ENCODE data around the gene LRRC4C.

GRCh38 chr11:40444151-40444550, 1015.3 kb downstream of the LRRC4C start:
- TF ChIP-seq CTCF (conservative IDR thresholded peaks at IDR 0.05 in 1 of 2, IDR thresholded peaks at IDR 0.05 in 1 of 2; ENCODE audit: extremely low read depth in 1 of 2, insufficient read depth in 1 of 2, low read depth in 1 of 2, low read length in 2 of 2), result no peak
- TF ChIP-seq EZH2 (IDR thresholded peaks at IDR 0.05; ENCODE audit: borderline replicate concordance, low read length), result no peak
